ENCODE measurements around the gene ZSCAN9. TPM values are rescaled to one million over a fixed set of nuclear protein-coding genes. Genes with fewer than 3 reads are reported as not detected.

The ZSCAN9 gene
- total RNA-seq, 1 donor from 2014 or later: 3.7 TPM

DNA sequence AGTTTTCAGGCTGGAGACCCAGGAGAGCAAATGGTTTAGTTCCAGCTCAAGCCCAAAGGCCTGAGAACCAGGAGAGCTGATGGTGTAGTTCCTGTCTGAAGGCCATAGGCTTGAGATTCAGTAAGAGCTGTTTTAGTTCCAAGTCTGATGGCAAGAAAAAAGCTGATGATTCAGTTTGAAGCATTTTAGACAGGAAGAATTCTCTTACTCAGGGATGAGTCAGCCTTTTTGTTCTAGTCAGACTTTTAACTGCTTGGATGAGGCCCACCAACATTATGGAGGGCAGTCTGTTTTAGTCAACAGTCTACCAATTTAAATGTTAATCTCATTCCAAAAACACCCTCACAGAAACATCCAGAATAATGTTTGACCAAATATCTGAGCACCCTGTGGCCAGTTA, 44.4 kb downstream of the ZSCAN9 start:
- intact Hi-C loops (cut with DNase I): loop anchor here (5.0 to 10.0 kb wide), 3 partner anchors 42 to 1795 kb away; partner anchors contain the start of genes POLR1H, PPP1R11 and ZSCAN9
- Histone ChIP-seq H3K4me3 (no peak overlapping the region), H3K27me3 (no peaks in the 10 kb centered on the region), H3K9me3 (no peaks in the 10 kb centered on the region), H3K36me3 (peaks cover 26 to 29% of the 10 kb centered on the region in 2 donors), H3K27ac (no peak overlapping the region), H3K4me1 (peaks cover 0 to 15% of the 10 kb centered on the region in 2 donors)
- DNase-seq (ENCODE audit: low spot score in 2 of 2): no peak
- TF ChIP-seq, protein P1, sequence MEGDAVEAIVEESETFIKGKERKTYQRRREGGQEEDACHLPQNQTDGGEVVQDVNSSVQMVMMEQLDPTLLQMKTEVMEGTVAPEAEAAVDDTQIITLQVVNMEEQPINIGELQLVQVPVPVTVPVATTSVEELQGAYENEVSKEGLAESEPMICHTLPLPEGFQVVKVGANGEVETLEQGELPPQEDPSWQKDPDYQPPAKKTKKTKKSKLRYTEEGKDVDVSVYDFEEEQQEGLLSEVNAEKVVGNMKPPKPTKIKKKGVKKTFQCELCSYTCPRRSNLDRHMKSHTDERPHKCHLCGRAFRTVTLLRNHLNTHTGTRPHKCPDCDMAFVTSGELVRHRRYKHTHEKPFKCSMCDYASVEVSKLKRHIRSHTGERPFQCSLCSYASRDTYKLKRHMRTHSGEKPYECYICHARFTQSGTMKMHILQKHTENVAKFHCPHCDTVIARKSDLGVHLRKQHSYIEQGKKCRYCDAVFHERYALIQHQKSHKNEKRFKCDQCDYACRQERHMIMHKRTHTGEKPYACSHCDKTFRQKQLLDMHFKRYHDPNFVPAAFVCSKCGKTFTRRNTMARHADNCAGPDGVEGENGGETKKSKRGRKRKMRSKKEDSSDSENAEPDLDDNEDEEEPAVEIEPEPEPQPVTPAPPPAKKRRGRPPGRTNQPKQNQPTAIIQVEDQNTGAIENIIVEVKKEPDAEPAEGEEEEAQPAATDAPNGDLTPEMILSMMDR (IDR thresholded peaks at IDR 0.05): no peak

DNA sequence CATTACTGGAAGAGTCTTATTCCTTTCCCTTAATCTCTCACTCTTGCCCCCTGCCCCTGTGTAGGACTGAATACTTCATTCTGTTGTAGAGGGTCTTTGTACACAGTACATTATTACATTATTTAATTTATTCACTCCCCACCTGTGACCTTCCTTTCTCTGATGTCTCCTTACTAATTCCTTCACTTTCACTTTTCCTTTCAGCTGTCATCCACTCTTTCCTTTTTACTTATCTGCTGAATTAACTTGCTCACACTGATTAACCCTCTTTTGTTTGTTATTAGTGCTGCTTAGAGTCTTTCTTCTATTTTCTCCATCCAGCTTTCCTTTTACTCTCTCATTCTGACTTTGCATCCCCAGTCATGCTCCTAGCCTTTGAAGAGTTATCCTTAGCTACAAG, 49.8 kb downstream of the ZSCAN9 start:
- intact Hi-C loops (cut with DNase I): no loop called here
- TF ChIP-seq, protein P1 (IDR thresholded peaks at IDR 0.05): no peak
- DNase-seq (ENCODE audit: low spot score in 2 of 2): no peak
- Histone ChIP-seq H3K9me3 (no peaks in the 10 kb centered on the region), H3K36me3 (peaks cover 54 to 58% of the 10 kb centered on the region in 2 donors), H3K27me3 (no peaks in the 10 kb centered on the region), H3K4me1 (no peaks in the 10 kb centered on the region), H3K27ac (no peak overlapping the region), H3K4me3 (no peak overlapping the region)

- DNase-seq (ENCODE audit: low spot score in 2 of 2): no peak
- Histone ChIP-seq H3K4me1 (peaks cover 0 to 4% of the 10 kb centered on the region in 2 donors), H3K36me3 (peaks cover 45 to 46% of the 10 kb centered on the region in 2 donors), H3K9me3 (no peaks in the 10 kb centered on the region), H3K27ac (no peak overlapping the region), H3K27me3 (no peaks in the 10 kb centered on the region), H3K4me3 (no peak overlapping the region)
- TF ChIP-seq, protein P1 (IDR thresholded peaks at IDR 0.05): no peak
- intact Hi-C loops (cut with DNase I): no loop called here
These were observed 52.7 kb downstream of the ZSCAN9 start for GRCh38 chr6:28277746-28278145.

GRCh38 chr6:28280595-28281287, 55.7 kb downstream of the ZSCAN9 start:
- Histone ChIP-seq H3K9me3 (no peaks in the 10 kb centered on the region), H3K4me3 (peak overlapping the region; percentile 68 to 80), H3K4me1 (peaks cover 0 to 4% of the 10 kb centered on the region in 2 donors), H3K36me3 (peaks cover 30 to 36% of the 10 kb centered on the region in 2 donors), H3K27me3 (no peaks in the 10 kb centered on the region), H3K27ac (peak overlapping the region in 1 of 2 donors; percentile 63)
- TF ChIP-seq, protein P1 (IDR thresholded peaks at IDR 0.05): no peak
- intact Hi-C loops (cut with DNase I): loop anchor here (5.0 kb wide), 1 partner anchor 52 kb away; no protein-coding TSS in a partner anchor
- no peak for DNase-seq (ENCODE audit: low spot score in 2 of 2)

- Histone ChIP-seq H3K27ac (peak within 1 kb of the TSS; percentile 45 to 63), H3K4me1 (peaks cover 0 to 4% of the 10 kb centered on the region in 2 donors), H3K4me3 (peak within 1 kb of the TSS; percentile 68 to 80), H3K9me3 (no peaks in the 10 kb centered on the region), H3K36me3 (peaks cover 26 to 35% of the 10 kb centered on the region in 2 donors), H3K27me3 (no peaks in the 10 kb centered on the region)
- intact Hi-C loops (cut with DNase I): loop anchor here (5.0 kb wide), 1 partner anchor 51 kb away; no protein-coding TSS in a partner anchor
- peak in 1 of 2 donors; percentile 82 for DNase-seq (ENCODE audit: low spot score in 2 of 2)
- TF ChIP-seq, protein P1 (IDR thresholded peaks at IDR 0.05): no peak
These were observed 56.4 kb downstream of the ZSCAN9 start, which contains the start of gene PGBD1 for GRCh38 chr6:28281288-28282064. Gene PGBD1 (plus strand): TSS chr6:28281572. CDS start chr6:28283814, 2,242 bp downstream.
